GM12801 (cell line): ENCODE measurements around the gene KRR1.

Experiments
- CTCF ChIP-seq: IDR thresholded peaks from one replicate; pipeline ENCODE4 v1.5.1; 2011; ENCODE audit warnings: control low read depth; ENCODE audit not compliant: insufficient read length; ENCODE audit errors: extremely low read depth

KRR1 gene

GRCh38 chr12:75525263-75525662 lies 13.9 kb upstream of the KRR1 start:
- no peak for TF ChIP-seq CTCF

GRCh38 chr12:75509621-75510020 lies 1.8 kb downstream of the KRR1 start:
- TF ChIP-seq CTCF: no peak

- no peak for TF ChIP-seq CTCF
Observed at GRCh38 chr12:75508159-75508558, 3.2 kb downstream of the KRR1 start.

GRCh38 chr12:75507086-75507485 lies 4.3 kb downstream of the KRR1 start:
- TF ChIP-seq CTCF: no peak

GRCh38 chr12:75505706-75506312 lies 5.6 kb downstream of the KRR1 start:
- no peak for TF ChIP-seq CTCF

GRCh38 chr12:75503866-75504265 lies 7.5 kb downstream of the KRR1 start:
- TF ChIP-seq CTCF: no peak

GRCh38 chr12:75503459-75503858 lies 8.0 kb downstream of the KRR1 start:
- no peak for TF ChIP-seq CTCF

- no peak for TF ChIP-seq CTCF
Observed at GRCh38 chr12:75491169-75491568, 20.2 kb downstream of the KRR1 start.
